Adrenal gland (tissue), 5 donors: ENCODE measurements around the gene C10orf90.

Experiments
- POLR2A ChIP-seq, 2 donors: fragments of 450-650 bp; IDR thresholded peaks; one replicate each; pipeline ENCODE4 v1.6.1; 2017; ENCODE audit warnings: antibody characterized with exemption in 2 of 2, mild to moderate bottlenecking in 2 of 2, moderate library complexity in 1 of 2
- TF ChIP-seq, protein P1 (sequence below), 6 experiments: fragments of 450-650 bp in 4 of 6; fragments of 200-600 bp in 2 of 6; sonication (generic) in 1 of 6; IDR thresholded peaks; 1 replicate in 5 of 6; 2 replicates in 1 of 6; pipeline versions ENCODE4 v1.5.1 to v1.8.0; 2016 to 2021; ENCODE audit warnings: antibody characterized with exemption in 6 of 6, mild to moderate bottlenecking in 2 of 6, moderate library complexity in 1 of 6
- donor health status: DM: no; HTN: no; CAD: no.

GRCh38 chr10:126683466-126683865, 13.0 kb upstream of the C10orf90 start:
- TF ChIP-seq, protein P1, sequence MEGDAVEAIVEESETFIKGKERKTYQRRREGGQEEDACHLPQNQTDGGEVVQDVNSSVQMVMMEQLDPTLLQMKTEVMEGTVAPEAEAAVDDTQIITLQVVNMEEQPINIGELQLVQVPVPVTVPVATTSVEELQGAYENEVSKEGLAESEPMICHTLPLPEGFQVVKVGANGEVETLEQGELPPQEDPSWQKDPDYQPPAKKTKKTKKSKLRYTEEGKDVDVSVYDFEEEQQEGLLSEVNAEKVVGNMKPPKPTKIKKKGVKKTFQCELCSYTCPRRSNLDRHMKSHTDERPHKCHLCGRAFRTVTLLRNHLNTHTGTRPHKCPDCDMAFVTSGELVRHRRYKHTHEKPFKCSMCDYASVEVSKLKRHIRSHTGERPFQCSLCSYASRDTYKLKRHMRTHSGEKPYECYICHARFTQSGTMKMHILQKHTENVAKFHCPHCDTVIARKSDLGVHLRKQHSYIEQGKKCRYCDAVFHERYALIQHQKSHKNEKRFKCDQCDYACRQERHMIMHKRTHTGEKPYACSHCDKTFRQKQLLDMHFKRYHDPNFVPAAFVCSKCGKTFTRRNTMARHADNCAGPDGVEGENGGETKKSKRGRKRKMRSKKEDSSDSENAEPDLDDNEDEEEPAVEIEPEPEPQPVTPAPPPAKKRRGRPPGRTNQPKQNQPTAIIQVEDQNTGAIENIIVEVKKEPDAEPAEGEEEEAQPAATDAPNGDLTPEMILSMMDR (IDR thresholded peaks at IDR 0.05): no peak
- TF ChIP-seq POLR2A (IDR thresholded peaks at IDR 0.05): no peak
